GM18511 (cell line): Measurements from ENCODE around the gene EBF4.
"Not testable (repeated sequence)": the region's sequence is repeated elsewhere in the genome, so short reads cannot be mapped to it uniquely, and the experiment has no call there.

Experiments used
- ATAC-seq: cut with Tn5 transposase; IDR thresholded peaks from one replicate; pipeline ENCODE4 v1.9.1; 2021; ENCODE audit warnings: mild to moderate bottlenecking, moderate library complexity; ENCODE audit not compliant: unreplicated experiment

Gene EBF4

DNA sequence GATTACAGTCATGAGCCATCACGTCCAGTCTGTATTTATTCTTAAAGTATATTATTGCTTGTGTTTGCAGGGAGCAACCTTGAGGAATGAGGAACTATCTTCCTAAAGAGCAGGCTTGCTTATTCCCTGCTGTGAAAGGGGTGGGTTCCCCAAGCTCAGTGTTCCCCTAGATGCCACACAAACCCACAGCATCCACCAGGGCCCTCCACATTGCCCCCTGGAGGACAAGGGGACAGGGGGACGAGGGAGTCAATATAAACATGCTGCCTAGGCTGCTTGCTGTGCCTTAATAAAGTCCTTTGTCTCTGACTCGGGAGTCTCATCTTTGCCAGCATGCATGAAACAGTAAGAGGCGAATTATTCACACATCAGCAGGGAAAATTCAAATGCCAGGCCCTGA is 20.6 kb upstream of the EBF4 start:
- no peak for ATAC-seq

- no peak for ATAC-seq
Measured at GRCh38 chr20:2672446-2672845, 20.1 kb upstream of the EBF4 start.

DNA sequence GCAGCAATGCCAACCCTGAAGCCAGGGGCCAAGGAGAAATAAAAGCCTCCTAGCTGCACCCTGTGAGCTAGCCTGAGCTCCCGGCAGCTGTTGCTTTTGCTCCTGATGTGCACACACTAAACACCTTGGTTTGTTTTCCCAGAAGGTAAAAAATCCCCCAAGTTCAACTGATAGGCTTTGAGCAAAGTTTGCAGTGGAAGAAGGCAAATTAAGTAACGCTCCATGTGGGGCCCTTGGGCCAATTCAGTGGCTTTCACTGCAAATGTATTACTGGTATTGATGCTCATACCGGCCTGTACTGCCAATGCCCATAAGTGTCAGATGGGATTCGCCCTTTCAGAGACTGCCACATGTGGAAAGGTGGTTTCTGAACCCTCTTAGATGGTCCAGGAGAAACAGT is 19.1 kb upstream of the EBF4 start:
- ATAC-seq: no peak

GRCh38 chr20:2680046-2680445 is 12.5 kb upstream of the EBF4 start:
- no peak for ATAC-seq

GRCh38 chr20:2682040-2682439 is 10.5 kb upstream of the EBF4 start:
- ATAC-seq: not testable (repeated sequence)

GRCh38 chr20:2684817-2685216 is 7.8 kb upstream of the EBF4 start:
- ATAC-seq: not testable (repeated sequence)

GRCh38 chr20:2687514-2687913 is 5.1 kb upstream of the EBF4 start:
- no peak for ATAC-seq

DNA sequence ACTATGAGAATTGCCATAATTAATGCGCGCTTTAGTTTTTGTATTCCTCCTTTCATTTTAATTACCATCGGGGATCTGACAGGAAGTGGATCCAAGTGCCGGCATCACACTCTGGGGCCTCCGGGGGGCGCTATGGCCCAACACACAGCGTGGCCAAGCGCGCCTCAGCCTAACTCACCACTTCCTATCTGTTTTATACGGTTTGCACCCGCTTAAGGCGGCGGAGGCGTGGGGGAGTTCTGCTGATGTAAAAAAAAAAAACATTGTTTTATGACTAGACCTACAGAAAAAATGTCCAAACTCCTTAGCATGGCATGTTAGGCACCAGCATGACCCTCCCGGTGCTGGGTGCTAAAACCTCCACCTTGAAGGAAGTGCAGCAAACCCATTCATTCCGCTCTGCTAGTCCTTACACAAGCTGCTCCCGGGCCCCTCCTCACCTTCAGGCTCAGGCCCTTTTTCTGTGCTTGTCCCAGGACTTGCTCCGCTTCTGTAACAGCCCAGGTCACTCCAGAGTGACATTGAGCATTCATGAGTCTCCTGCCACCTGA is 4.5 kb upstream of the EBF4 start:
- no peak for ATAC-seq

DNA sequence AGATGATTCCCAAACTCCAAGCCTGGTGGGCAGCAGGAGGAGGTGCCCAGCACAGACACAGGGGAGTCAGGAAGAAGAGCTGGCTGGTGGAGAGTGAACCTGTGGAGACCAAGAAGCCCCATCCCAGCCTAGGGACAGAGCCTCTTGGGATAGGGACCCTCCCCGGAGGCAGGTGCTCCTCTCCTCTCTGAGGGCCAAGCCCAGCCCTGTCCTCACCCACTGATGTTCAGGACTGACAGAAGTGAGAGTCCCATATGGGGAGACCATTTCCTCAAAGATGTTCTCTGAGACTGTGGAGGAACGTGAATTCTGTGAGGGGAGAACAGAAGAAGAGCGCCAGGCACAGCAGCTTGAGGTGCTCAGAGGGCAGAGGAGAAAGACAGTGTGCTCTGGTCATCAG is 2.4 kb upstream of the EBF4 start:
- no peak for ATAC-seq

- ATAC-seq: no peak
Measured at GRCh38 chr20:2690718-2691117, 1.9 kb upstream of the EBF4 start.

- no peak for ATAC-seq
Measured at GRCh38 chr20:2691127-2691526, 1.5 kb upstream of the EBF4 start.

- no peak for ATAC-seq
Measured at GRCh38 chr20:2691663-2692035, 931 bp upstream of the EBF4 start.

- no peak for ATAC-seq
Measured at GRCh38 chr20:2692886-2693285, 306 bp downstream of the EBF4 start.

DNA sequence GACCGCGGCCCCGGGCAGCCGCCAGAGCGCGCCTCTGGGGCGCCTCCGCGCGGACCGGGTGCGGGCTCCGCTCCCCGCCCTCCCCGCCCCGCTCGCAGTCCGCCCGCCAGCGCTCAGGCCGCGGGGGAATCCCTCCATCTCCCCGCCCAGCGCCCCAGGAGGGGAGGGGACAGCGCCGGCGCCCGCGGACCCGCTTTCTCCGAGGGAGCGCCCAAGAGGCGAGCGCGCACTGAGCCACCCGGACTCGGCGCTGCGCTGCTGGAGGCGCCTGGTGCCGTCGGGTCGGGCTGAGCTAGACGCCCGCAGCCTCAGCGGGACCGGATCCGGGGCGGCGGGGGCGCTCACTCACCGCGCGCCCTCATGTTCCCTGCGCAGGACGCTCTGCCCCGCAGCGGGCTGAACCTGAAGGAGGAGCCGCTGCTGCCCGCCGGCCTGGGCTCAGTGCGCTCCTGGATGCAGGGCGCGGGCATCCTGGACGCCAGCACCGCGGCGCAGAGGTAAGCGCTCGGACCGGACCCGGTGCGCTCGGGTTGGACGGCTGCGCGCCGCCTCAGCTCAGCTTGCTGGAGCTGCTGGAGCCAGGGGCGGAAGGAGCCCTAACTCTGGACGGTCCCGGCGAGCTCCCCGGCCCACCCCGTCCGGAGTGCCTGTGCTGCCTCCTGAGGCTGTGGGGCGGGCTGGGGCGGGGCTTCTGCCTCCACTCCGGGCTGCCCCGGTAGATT is 867 bp downstream of the EBF4 start:
- ATAC-seq: no peak

DNA sequence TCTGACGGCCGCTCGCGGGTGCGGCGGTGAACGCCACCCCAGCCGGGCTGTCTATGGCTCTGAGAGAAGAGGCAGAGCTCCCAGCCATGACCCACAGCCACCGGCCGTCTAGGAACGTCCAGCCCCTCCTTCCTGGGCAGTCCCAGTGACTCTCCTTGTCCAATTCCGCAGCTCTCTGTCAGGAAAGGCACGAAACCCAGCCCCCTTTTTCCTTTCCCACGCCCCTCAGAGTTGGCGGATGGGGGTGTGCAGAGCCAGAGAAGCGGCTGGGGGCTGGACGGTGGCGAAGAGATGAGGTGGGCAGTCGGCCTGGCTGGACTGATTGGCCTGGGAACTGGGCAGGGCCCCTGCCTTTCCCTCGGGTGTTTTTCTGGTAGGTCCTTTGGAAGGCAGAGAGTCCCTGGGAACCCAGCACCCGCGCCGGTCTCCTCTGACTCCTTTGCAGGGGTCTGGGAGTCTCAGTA is 1.5 kb downstream of the EBF4 start:
- no peak for ATAC-seq

GRCh38 chr20:2694519-2694918 is 1.9 kb downstream of the EBF4 start:
- ATAC-seq: no peak

DNA sequence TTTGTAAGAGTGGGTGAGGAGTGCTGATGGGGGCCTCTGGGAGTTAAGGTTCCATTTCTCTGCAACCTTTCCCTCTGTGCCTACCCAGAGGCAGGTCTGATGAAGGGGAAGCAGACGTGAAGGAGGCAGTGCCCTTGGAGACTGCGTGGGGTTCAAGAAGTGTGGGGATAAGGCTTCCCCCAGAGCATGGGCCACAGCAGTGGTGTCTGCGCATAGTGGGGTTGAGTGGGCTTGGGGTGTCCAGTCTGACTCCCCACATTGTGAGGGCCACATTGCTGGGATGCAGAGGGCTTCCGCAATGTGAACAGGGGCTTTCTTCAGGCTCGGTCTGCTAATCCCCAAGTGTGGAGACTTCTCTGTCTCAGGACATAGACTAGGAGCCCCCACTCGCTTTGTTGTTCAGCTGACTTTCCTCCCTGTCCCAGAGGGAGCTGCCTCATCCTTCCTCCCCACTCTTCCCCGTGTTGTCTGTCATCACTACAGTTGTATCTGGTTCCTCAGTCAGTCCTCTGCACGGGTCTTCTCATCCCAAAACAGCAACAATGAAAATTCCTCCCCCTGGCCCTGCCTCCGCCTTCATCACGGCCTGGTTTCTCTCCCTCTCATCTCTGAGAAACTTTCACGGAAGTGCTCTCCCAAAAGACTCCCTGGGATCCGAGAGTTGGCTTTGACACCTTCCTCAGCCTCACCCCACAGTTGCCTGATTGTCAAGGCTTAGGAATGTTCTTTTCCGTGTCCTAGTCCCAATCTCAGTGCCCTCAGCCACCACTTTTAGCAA is 2.8 kb downstream of the EBF4 start:
- no peak for ATAC-seq

- not testable (repeated sequence) for ATAC-seq
Measured at GRCh38 chr20:2695984-2696525, 3.5 kb downstream of the EBF4 start.

- no peak for ATAC-seq
Measured at GRCh38 chr20:2696646-2697045, 4.1 kb downstream of the EBF4 start.

GRCh38 chr20:2697768-2698167 is 5.2 kb downstream of the EBF4 start:
- no peak for ATAC-seq

DNA sequence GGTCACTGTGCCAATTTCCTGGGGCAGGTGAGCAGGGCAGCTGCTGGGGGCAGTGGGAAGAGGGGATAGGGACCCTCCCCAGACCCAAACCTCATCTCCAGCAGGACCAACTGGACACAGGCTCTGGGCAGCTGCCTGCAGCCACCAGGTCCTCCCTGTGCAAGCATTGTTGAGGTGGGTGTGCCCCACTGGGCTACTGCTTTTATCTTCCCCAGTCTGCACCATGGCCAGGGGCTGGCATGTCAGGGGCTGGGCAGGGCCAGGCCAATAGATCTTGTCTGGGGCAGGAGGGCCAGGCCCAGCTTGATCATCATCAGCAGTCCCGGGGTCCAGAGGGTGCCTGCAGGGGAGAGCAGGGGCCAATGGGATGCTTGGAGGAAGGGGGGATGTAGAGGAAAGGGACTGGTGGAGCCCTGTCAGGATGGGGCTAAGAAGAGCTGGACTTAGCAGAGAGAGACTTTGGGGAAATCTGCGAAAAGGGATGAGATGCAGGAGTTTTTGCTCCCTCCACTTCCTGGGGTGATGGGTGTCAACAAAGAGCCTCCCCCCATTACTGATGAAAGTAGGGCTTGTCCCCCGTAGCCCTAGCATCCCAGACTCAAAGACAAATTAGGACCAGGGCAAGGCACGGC is 5.7 kb downstream of the EBF4 start:
- ATAC-seq: no peak
